ENCODE results near the gene GPRIN1. TPM values are rescaled to one million over a fixed set of nuclear protein-coding genes. Genes with fewer than 3 reads are reported as not detected.

The GPRIN1 gene
- total and polyA plus RNA-seq, 2 donors (not counting 1 experiment from before 2014, with no cell fraction given): 1.9 to 6.3 TPM

- Histone ChIP-seq H3K27ac (ENCODE audit: insufficient read depth, low read length) (no peak overlapping the region), H3K4me2 (ENCODE audit: extremely low read depth, insufficient read depth, low read length) (no peak overlapping the region), H3K79me2 (ENCODE audit: control insufficient read depth, insufficient read depth, low read length) (no peaks in the 10 kb centered on the region), H3K9me3 (ENCODE audit: control insufficient read depth, insufficient read depth, low read depth, low read length) (no peaks in the 10 kb centered on the region), H3K36me3 (ENCODE audit: control insufficient read depth, insufficient read depth, low read length) (no peaks in the 10 kb centered on the region), H4K20me1 (ENCODE audit: control insufficient read depth, extremely low read depth, insufficient read depth, low read length) (no peaks in the 10 kb centered on the region), H3K27me3 (ENCODE audit: control insufficient read depth, insufficient read depth, low read length) (no peaks in the 10 kb centered on the region), H3K4me3 (replicated peaks in 1 of 4; ENCODE audit: control extremely low read depth in 1 of 4, insufficient read depth in 1 of 4, low read depth in 3 of 4, low read length in 4 of 4) (no peak overlapping the region), H3K9ac (ENCODE audit: insufficient read depth, low read length) (no peak overlapping the region), H2AFZ (ENCODE audit: low read length) (no peak overlapping the region), H3K4me1 (ENCODE audit: control insufficient read depth, extremely low read depth, insufficient read depth, low read length) (peaks cover 26% of the 10 kb centered on the region)
- DNase-seq (ENCODE audit: low read depth in 2 of 2): peak; percentile 83 to 89
- TF ChIP-seq EZH2 (IDR thresholded peaks at IDR 0.05; ENCODE audit: low read length, missing control alignments): no peak
- TF ChIP-seq, protein P1, sequence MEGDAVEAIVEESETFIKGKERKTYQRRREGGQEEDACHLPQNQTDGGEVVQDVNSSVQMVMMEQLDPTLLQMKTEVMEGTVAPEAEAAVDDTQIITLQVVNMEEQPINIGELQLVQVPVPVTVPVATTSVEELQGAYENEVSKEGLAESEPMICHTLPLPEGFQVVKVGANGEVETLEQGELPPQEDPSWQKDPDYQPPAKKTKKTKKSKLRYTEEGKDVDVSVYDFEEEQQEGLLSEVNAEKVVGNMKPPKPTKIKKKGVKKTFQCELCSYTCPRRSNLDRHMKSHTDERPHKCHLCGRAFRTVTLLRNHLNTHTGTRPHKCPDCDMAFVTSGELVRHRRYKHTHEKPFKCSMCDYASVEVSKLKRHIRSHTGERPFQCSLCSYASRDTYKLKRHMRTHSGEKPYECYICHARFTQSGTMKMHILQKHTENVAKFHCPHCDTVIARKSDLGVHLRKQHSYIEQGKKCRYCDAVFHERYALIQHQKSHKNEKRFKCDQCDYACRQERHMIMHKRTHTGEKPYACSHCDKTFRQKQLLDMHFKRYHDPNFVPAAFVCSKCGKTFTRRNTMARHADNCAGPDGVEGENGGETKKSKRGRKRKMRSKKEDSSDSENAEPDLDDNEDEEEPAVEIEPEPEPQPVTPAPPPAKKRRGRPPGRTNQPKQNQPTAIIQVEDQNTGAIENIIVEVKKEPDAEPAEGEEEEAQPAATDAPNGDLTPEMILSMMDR (conservative IDR thresholded peaks at IDR 0.05 in 1 of 2, IDR thresholded peaks at IDR 0.05 in 1 of 2; ENCODE audit: low read depth in 1 of 2, low read length in 2 of 2): no peak
These were observed 1.5 kb upstream of the GPRIN1 start for GRCh38 chr5:176611435-176611834.

GRCh38 chr5:176610435-176610773 is 448 bp upstream of the GPRIN1 start:
- TF ChIP-seq, protein P1 (conservative IDR thresholded peaks at IDR 0.05 in 1 of 2, IDR thresholded peaks at IDR 0.05 in 1 of 2; ENCODE audit: low read depth in 1 of 2, low read length in 2 of 2): no peak
- TF ChIP-seq EZH2 (IDR thresholded peaks at IDR 0.05; ENCODE audit: low read length, missing control alignments): no peak
- peak overlapping the region; percentile 1 for H3K9ac ChIP-seq (ENCODE audit: insufficient read depth, low read length)
- no peak overlapping the region for H3K27ac ChIP-seq (ENCODE audit: insufficient read depth, low read length)
- H4K20me1 ChIP-seq (ENCODE audit: control insufficient read depth, extremely low read depth, insufficient read depth, low read length): no peaks in the 10 kb centered on the region
- H3K4me3 ChIP-seq (replicated peaks in 1 of 4; ENCODE audit: control extremely low read depth in 1 of 4, insufficient read depth in 1 of 4, low read depth in 3 of 4, low read length in 4 of 4): peak overlapping the region; percentile 21 to 65 (median 44)
- no peaks in the 10 kb centered on the region for H3K36me3 ChIP-seq (ENCODE audit: control insufficient read depth, insufficient read depth, low read length)
- no peaks in the 10 kb centered on the region for H3K79me2 ChIP-seq (ENCODE audit: control insufficient read depth, insufficient read depth, low read length)
- H3K27me3 ChIP-seq (ENCODE audit: control insufficient read depth, insufficient read depth, low read length): no peaks in the 10 kb centered on the region
- no peak overlapping the region for H2AFZ ChIP-seq (ENCODE audit: low read length)
- DNase-seq (ENCODE audit: low read depth in 2 of 2): no peak
- H3K4me2 ChIP-seq (ENCODE audit: extremely low read depth, insufficient read depth, low read length): peak overlapping the region; percentile 9
- H3K4me1 ChIP-seq (ENCODE audit: control insufficient read depth, extremely low read depth, insufficient read depth, low read length): peaks cover 17% of the 10 kb centered on the region
- no peaks in the 10 kb centered on the region for H3K9me3 ChIP-seq (ENCODE audit: control insufficient read depth, insufficient read depth, low read depth, low read length)

GRCh38 chr5:176608937-176609723 is 826 bp downstream of the GPRIN1 start:
- H3K79me2 ChIP-seq (ENCODE audit: control insufficient read depth, insufficient read depth, low read length): no peaks in the 10 kb centered on the region
- peak overlapping the region; percentile 69 for H2AFZ ChIP-seq (ENCODE audit: low read length)
- no peak overlapping the region for H3K9ac ChIP-seq (ENCODE audit: insufficient read depth, low read length)
- H3K9me3 ChIP-seq (ENCODE audit: control insufficient read depth, insufficient read depth, low read depth, low read length): no peaks in the 10 kb centered on the region
- peak overlapping the region; percentile 82 for H3K4me2 ChIP-seq (ENCODE audit: extremely low read depth, insufficient read depth, low read length)
- H3K27me3 ChIP-seq (ENCODE audit: control insufficient read depth, insufficient read depth, low read length): no peaks in the 10 kb centered on the region
- no peak overlapping the region for H3K27ac ChIP-seq (ENCODE audit: insufficient read depth, low read length)
- DNase-seq (ENCODE audit: low read depth in 2 of 2): no peak
- H3K36me3 ChIP-seq (ENCODE audit: control insufficient read depth, insufficient read depth, low read length): no peaks in the 10 kb centered on the region
- no peaks in the 10 kb centered on the region for H4K20me1 ChIP-seq (ENCODE audit: control insufficient read depth, extremely low read depth, insufficient read depth, low read length)
- TF ChIP-seq, protein P1 (conservative IDR thresholded peaks at IDR 0.05 in 1 of 2, IDR thresholded peaks at IDR 0.05 in 1 of 2; ENCODE audit: low read depth in 1 of 2, low read length in 2 of 2): no peak
- TF ChIP-seq EZH2 (IDR thresholded peaks at IDR 0.05; ENCODE audit: low read length, missing control alignments): no peak
- H3K4me1 ChIP-seq (ENCODE audit: control insufficient read depth, extremely low read depth, insufficient read depth, low read length): peaks cover 7% of the 10 kb centered on the region
- peak overlapping the region; percentile 45 to 71 (median 56) for H3K4me3 ChIP-seq (replicated peaks in 1 of 4; ENCODE audit: control extremely low read depth in 1 of 4, insufficient read depth in 1 of 4, low read depth in 3 of 4, low read length in 4 of 4)

All from fibroblast of lung (primary cell).